HG02938 (cell line): ENCODE results near the gene OXTR.
A peak's percentile ranks its signal among the peaks of the same experiment; 100 is the strongest.

ENCODE experiments used
- ATAC-seq: cut with Tn5 transposase; IDR thresholded peaks from one replicate; pipeline ENCODE4 v1.9.1; 2021; ENCODE audit warnings: mild to moderate bottlenecking, moderate library complexity; ENCODE audit not compliant: unreplicated experiment

Gene OXTR

GRCh38 chr3:8713901-8714759, 55.3 kb downstream of the OXTR start:
- ATAC-seq = peak; percentile 62

DNA sequence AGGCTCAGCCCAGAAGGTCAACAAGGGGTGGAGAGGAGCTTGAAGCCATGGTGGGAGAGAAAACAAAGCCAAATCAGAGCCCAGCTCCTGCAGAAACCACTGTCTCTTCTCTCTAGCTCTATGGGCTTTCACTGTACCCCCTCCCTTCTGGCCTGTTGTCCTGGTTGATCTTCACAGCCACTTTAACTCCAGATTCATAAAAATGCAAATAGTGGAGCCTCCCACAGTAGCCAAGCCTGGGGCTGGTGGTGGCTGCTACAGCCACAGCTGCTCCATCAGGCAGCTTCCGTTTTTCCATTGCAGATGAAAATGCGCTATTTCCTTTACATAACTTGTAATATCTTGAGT, 56.5 kb downstream of the OXTR start:
- no peak for ATAC-seq

DNA sequence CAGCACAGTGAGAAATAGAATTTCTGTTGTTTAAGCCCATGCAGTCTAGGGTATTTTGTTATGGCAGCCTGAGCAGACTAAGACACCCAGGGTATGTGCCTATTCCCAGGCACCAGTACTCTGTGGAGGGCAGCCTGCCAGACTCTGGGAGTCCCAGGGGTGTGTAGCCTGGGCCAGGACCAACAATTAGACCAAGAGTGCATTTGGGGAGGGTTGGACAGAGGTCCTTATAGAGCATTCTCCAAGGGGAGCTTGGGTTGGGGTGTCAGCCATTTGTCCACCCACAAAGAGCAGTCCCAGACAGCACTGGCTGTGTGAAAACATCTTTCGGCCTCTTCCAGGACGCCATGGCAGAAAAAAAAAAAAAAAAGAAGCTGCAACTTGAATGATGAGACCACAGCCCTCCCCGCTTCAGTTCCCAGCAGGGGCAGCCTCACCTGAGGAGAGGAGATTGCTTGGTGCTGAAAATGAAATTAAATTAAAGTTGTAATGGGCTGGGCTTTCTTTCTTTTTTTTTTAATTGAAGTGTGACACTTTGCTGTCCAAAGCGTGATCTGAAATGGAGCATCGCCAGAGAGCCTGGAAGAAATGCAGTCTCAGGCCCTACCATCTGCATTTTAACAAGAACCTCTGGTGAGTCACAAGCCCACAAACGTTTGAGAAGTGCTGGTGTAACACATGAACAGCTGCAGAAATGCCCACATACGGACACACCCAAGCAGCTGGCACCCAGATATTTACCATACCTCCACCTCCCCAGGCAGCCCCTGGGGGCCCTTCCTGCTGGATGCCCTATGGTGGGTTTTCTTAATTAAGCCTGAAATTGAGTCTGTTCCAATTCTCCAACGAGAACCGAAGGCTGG, 57.1 kb downstream of the OXTR start:
- no peak for ATAC-seq

DNA sequence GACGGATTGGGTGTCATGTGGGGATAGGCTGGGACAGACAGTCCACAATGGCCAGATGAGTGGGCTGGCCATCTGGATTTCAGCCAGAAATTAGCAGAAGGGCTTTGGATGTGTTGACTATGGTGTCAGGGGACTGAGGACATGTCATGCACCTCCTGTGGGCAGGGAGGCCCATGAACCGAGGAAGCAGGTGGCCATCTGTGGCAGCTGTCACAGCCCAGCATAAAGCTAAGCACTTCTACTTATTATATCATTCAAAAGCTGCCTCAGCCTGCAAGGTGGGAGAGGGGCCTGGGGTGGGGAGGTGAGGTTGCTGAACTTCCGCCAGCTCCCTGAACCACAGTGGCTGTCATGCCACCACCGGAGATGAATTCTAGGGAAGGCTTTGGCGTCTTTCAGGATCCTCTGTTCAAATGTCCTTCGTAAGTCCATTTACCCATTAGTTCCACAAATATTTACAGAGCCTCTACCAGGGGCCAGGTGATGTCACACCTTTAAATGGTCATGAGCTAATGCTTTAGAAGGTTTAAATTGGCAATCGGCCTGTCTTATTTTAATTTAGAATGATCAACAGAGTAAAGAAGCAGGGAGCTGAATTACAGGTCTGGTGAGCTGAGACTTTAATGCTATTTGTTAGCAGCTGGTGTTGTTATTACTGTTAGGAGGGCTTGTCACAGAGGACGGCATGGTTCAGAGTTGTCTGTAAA, 59.5 kb downstream of the OXTR start:
- ATAC-seq = no peak

- no peak for ATAC-seq
Measured at GRCh38 chr3:8709287-8709686, 60.1 kb downstream of the OXTR start.

DNA sequence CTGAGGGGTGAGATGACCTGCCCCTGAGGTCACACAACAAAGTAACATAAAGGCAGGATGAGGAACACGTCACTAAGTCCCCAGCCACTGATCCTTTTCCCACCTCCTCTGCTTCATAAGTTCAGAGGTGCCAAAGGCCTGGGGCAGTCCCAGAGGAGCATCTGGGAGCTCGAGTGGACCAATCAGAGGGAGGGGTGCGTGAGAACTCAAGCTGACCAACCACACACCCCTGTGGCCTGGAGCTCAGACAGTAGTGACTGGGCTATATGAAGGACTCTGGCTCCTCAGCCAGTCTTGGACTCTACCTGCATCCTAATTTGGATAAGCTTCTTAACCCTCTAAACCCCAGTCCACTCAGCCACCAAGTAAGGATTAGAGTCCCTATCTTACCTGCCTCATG, 63.8 kb downstream of the OXTR start:
- ATAC-seq = no peak

DNA sequence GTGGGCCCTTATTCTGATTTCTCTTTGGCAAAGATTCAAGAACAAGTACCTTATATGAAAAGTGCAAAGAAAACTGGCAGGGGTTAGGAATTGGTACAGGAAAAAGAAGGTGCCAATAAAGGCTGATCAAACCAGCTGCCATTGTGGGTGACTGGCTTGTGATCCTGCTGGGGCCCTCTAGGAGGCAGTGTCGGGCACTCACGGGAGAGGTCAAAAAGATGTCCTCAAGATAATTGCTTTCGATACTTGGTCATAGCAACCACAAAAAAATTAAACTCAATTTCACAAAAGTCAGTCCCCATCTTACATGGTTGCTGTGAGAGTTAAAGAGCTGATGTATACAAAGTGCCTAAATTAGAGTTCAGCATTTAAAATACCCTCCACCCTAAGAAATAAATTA, 66.9 kb downstream of the OXTR start:
- no peak for ATAC-seq
